ENCODE data around the gene SYNRG.

The SYNRG gene

DNA sequence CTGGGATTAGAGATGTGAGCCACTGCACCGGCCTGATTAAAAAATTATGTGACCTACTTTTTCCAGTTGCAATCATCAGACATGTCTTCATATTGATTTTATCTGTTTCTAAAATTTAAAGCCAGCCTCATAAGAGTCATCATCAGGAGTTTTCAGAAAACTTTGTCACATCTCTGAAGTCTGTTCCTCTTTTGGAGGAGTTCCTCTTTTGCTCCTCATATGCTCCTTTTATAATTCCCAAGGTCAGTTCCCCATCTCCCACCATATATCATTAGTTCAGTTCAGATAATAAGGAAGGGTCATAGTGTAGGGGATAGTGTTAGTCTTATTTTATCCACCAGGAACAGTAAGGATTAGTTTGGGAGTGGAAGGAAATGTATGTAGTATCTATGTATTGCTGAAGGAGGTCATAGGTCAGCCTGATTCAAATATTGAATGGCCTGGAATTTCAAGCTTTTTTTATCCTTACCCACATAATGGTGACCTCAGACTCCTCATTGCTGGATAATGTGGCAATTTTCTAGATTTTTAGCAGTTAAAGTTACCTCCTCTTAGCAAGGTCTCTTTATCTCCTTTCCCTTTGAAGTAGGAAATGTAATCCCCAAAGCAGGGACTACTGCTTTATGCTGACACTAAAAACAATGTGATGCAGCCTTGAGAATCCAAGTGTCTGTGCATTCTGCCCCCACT lies 133.3 kb downstream of the SYNRG start:
- no peak for DNase-seq

DNA sequence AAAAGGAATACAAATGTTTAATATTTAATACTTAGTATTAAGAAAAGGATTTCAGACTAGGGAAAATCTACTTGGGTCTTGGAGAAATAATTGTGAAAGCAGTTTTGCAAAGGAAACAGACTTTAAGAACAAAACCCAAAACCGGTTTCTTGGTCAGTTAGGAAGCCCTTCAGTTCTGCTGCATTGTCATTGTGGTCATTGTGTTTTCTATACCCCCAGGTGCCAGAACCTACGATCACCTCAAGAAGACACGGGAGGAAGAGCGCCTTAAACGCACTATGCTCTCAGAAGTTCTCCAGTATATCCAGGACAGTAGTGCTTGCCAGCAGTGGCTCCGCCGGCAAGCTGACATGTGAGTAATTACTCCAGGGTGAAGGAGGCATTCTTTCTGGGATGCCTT lies 139.0 kb downstream of the SYNRG start:
- DNase-seq, result no peak

DNA sequence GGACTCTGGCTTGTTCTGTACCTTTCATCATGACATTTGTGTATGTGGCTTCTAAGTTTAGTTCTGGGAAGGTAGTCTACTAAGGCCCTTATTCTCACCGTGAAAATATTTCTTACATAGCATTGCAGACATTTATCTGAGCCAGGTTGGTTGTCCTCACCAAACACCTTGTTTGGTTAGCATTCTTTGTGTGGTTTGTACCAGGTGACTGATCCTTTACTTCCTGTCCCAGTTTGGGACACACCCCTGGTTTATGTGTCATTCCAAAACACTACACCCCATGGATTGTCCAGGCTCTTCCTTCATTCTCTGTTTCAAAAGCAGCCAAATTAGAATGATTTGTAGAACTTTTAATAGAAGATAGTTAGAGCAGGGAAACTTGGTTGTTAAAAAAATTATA lies 142.7 kb downstream of the SYNRG start:
- no peak for DNase-seq

DNA sequence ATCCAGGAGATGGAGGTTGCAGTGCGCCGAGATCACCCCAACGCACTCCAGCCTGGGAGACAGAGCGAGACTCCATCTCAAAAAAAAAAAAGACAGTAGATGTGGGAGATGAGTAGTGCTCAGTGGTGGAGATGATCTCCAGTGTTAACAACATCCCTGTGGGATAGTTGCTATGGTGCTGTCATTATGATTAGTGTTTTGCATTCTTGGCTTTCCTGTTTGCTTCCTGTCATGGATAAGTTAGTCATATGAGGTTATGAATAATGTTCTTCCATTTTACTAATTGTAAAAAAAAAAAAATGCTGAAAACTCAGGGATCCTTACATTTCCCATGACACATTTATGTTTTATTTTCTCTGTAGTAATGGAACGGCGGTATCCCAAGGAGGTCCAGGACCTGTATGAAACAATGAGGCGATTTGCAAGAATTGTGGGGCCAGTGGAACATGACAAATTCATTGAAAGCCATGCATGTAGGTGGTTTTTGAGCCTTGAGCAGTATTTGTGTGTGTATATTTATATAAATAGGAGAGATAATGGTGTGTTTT lies 144.1 kb downstream of the SYNRG start:
- no peak for DNase-seq
